ENCODE results near the gene MRLN.
"Not testable (repeated sequence)": the region's sequence is repeated elsewhere in the genome, so short reads cannot be mapped to it uniquely, and the experiment has no call there.

Gene MRLN

DNA sequence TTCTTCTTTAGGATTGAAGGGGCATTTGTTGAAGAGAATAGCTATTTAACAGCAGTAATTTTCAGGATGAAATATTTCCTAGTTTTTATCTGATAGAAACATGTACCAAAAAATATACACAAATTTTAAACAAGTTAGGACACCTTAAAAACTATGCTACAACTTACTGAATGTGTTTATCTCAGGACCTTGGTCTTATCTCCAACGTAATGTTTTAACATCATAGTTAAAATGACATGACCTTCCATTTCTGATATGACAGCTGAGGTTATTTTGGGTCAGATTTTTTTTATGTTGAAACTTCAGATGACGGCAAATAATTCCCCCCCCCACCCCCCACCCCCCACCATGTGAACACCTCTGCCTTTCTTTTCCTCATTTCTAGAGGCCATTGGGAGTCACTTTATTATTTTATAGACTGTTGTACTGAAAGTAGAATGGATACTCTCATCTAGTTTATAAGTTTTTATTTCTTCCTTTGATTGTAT lies 8.0 kb downstream of the MRLN start:
- DNase-seq (ENCODE audit: low spot score): no peak

DNA sequence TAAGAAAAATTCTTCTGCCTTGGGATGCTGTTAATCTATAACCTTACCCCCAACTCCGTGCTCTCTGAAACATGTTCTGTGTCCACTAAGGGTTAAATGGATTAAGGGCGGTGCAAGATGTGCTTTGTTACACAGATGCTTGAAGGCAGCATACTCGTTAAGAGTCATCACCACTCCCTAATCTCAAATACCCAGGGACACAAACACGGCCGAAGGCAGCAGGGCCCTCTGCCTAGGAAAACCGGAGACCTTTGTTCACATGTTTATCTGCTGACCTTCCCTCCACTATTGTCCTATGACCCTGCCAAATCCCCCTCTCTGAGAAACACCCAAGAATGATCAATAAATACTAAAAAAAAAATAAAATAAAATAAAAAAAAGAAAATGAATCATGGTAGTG lies 8.5 kb downstream of the MRLN start:
- DNase-seq (ENCODE audit: low spot score): not testable (repeated sequence)

DNA sequence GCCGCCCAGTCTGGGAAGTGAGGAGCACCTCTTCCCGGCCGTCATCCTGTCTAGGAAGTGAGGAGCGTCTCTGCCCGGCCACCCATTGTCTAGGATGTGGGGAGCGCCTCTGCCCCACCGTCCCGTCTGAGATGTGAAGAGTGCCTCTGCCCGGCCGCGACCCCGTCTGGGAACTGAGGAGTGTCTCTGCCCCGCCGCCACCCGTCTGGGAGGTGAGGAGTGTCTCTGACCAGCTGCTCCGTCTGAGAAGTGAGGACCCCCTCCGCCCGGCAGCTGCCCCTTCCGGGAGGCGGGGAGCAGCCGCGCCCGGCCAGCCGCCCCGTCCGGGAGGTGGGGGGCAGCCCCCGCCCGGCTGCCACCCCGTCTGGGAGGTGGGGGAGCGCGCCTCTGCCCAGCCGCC lies 9.1 kb downstream of the MRLN start:
- DNase-seq (ENCODE audit: low spot score): not testable (repeated sequence)

DNA sequence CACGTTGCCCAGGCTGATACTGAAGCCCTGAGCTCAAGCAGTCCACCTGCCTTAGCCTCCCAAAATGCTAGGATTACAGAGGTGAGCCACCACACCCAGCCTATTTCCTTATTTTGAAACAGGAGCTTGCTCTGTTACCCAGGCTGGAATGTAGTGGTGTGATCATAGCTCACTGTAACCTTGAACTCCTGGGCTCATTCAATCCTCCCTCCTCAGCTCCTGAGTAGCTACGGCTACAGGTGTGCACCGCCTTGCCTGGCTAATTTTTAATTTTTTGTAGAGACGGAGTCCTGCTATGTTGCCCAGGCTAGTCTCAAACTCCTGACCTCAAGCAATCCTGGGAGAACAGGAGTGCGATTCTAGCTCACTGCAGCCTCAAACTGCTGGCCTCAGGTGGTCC lies 11.7 kb downstream of the MRLN start:
- no peak for DNase-seq (ENCODE audit: low spot score)

DNA sequence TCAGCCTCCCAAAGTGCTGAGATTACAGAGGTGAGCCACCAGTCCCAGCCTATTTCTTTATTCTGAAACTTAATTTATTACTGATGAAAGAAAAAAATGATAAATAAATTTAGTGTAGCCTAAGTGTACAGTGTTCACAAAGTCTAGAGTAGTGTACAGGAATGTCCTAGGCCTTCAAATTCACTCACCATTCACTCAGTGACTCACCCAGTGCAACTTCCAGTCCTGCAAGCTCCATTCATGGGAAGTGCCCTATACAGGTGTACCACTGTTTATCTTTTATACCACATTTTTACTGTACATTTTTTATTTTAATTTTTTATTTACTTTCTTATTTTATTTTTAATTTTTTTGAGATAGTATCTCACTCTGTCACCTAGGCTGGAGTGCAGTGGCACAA lies 12.2 kb downstream of the MRLN start:
- no peak for DNase-seq (ENCODE audit: low spot score)

DNA sequence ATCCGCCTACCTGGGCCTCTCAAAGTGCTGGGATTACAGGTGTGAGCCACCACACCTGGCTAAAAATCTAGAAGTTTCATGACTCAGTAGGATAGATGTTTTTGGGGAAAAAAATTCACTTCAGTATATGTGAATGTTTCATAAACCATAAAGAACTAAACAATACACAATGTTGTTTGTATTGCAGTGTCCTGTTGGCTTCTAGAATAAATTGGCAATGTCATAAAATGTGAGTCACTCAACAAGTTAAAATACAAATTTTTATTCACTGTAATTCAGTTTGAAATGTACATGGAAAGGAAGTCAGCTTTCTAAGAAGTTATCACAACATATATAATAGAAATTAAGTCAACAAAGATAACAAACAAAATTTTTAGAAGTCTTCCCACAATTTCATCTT lies 16.5 kb downstream of the MRLN start:
- no peak for DNase-seq (ENCODE audit: low spot score)

- no peak for DNase-seq (ENCODE audit: low spot score)
Observed at GRCh38 chr10:59735296-59735695, 18.0 kb downstream of the MRLN start.

- no peak for DNase-seq (ENCODE audit: low spot score)
Observed at GRCh38 chr10:59734014-59734462, 19.2 kb downstream of the MRLN start.

- not testable (repeated sequence) for DNase-seq (ENCODE audit: low spot score)
Observed at GRCh38 chr10:59733321-59734013, 19.8 kb downstream of the MRLN start.

DNA sequence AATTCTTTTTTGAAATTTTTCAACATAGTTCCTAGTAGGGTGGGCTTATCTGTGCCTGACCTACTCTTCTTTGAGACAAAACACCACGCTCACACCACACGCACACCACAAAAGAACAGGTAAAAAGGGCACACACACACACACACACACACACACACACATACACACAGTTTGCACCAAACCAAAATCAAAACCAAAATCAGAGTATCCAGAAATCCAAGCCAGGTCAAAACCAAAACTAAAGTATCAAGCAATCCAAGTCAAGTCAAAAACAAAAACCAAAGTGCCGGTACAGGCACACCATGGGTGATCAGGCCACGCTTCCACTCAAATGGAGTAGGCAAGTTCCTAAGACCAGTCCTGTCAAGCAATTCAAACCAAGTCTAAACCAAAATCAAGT lies 20.4 kb downstream of the MRLN start:
- not testable (repeated sequence) for DNase-seq (ENCODE audit: low spot score)

DNA sequence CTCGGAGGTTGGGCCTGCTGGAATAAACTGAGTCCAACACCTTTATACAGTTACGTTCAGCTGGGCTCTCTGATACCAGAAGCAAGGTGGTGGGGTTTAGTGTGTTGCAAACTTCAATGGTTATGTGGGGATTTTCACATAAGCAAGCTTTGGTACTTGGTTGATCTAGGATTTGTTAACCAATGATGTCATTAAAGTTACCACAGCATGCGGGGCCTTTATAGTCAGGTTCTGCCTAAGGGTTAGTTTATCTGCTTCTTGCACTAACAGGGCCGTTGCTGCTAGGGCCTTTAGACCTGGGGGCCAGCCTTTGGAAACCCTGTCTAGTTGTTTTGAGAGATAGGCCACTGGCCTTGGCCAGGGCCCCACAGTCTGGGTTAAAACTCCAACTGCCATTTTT lies 24.1 kb downstream of the MRLN start:
- DNase-seq (ENCODE audit: low spot score): not testable (repeated sequence)

DNA sequence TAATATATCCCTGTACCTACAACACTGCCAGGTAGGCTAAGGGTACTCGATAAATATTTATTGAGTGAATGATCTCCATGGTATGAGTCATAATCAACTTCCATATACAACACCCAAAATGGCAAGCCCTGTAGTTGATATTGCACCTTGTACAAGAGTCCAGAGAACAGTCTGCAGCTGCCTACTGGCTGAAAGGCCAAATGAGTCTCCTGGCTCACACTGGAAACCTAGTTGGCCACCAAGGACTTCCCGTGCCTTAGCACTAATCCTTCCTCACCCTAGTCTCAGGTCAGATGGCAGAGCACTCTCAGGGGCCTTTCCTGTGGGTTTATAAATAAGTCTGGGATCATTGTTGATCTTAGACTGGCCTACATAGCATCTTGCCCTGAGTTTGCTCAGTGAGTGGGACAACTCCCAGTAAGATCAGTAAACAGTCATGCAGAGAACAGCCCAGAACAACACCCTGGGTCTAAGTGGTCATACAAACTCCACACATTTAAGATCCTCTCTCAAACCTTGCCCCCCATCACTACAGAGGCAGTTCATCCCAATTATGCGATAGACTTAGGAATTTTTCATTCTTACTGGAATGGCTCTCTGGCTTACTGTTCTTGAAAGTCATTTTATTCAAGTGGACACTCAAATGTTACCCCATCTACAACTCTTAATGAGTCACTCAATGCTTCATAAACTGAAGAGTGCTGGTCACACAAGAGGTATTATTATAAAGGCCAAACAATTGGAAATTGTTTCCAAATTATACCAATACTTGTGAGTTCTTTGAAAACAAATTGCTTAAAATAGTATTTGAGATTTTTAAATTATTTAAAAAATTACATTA lies 28.9 kb downstream of the MRLN start:
- no peak for DNase-seq (ENCODE audit: low spot score)

DNA sequence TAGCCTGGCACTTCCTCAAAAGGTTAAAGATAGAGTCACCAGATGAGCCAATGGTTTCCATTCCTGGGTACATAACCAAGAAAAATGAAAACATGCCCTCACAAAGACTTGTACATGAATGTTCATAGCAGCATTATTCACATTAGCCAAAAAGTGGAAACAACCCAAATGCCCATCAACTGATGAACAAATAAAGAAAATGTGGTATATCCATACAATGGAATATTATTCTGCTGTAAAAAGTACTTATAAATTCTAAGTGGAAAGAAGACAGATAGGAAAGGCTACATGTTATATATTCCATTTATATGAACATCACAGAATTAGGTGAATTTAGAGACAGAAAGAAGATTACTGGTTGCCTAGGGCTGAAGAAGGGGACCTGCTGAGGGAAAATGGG lies 32.9 kb downstream of the MRLN start:
- no peak for DNase-seq (ENCODE audit: low spot score)

GRCh38 chr10:59719374-59719773 lies 33.9 kb downstream of the MRLN start:
- DNase-seq (ENCODE audit: low spot score): no peak

DNA sequence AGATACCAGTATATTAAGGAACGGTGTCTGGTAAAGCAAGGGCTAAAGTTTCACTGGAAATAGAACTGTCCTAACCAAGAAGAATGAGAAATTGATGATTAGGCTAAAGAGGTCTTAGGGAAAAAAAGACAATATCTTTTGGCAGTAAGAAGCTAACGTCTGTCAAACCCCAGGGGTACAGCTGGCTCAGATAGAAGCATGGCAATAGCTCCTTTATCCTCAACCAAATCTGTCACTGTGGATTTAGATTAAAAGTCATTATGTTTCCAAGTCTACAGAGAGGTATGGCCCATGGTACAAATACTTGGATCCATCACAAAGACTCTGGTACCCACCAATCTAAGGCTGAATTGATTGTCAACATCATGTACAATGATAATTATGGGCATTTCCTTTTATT lies 35.0 kb downstream of the MRLN start:
- no peak for DNase-seq (ENCODE audit: low spot score)

GRCh38 chr10:59713196-59713821 lies 39.9 kb downstream of the MRLN start:
- DNase-seq (ENCODE audit: low spot score): no peak

GRCh38 chr10:59711871-59712494 lies 41.3 kb downstream of the MRLN start:
- DNase-seq (ENCODE audit: low spot score): no peak

- peak; percentile 58 for DNase-seq (ENCODE audit: low spot score)
Observed at GRCh38 chr10:59709395-59710125, 43.7 kb downstream of the MRLN start, which contains the start of gene SLC16A9. Gene SLC16A9 (minus strand): TSS chr10:59709850. CDS start chr10:59684291, 25,559 bp downstream.

DNA sequence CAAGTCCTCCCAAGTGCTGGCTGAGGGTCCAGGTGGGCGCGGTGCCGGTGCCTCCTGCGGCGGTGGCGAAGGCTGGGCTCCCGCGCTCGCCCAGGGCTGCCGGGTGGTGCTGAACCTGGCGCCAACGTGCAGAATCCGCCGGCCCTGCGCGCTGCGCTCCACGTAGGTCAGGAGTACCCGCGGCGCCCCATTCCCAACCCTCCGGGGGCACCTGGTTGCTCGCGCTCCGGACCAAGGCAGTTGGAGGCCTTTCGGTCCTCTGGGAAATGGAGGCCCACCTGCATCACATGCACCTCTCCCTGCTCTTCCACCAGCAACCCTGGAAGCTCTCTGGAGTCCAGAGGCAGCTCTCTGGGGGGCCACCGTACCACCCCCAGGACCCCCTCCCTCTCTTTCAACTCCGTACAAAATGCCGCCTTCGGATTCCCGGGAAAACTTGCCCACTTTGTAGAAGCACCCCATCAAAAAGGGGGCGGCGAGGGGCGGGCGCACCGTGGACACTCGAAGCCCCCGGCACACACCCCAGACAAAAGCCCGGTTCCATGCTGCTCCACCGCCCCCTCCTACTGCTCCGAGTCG lies 44.4 kb downstream of the MRLN start:
- no peak for DNase-seq (ENCODE audit: low spot score)

- no peak for DNase-seq (ENCODE audit: low spot score)
Observed at GRCh38 chr10:59706851-59707797, 46.1 kb downstream of the MRLN start.
